NCI-H748 treated with DMSO at 0.1 percent for 48 hours (cell line): ENCODE measurements around the gene RHOT2.

Source experiments
- DNase-seq: peaks from one replicate; lab custom pipeline; 2025; lab: John Stamatoyannopoulos, UW

RHOT2 gene

GRCh38 chr16:632486-633335 is 35.2 kb upstream of the RHOT2 start:
- no peak for DNase-seq

GRCh38 chr16:633336-634050 is 34.4 kb upstream of the RHOT2 start:
- no peak for DNase-seq

DNA sequence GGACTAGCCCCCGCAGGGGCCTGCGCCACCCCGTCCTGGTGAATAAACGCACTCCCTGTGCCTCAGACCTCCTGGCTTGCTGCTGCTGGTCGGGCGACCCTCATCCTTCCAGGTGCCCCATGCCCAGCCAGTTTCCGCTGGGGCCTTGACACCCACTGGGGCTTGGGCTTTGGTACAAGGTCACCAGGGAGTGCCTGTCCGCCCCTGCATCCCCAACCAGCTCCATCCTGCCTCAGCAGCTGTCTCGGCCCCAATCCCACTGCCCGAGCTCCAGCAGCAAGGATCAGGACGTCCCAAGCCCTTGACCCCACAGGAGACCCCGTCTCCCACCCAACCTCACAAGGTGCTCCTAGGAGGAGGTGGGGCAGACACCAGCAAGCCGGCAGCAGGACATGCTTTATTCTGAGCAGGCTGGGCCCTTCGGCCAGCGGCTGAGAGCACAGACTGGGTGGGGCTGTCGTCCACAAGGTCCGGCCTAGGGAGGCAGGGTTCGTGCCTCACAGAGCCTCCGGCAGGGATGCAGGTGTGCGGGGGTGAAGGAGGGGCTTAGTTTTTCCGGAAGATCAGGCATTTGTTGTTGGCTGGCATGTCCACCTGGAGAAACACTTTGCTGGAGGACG is 33.8 kb upstream of the RHOT2 start:
- no peak for DNase-seq

- no peak for DNase-seq
These were observed 32.9 kb upstream of the RHOT2 start for GRCh38 chr16:634996-635395.

GRCh38 chr16:635573-636205 is 32.2 kb upstream of the RHOT2 start:
- no peak for DNase-seq

- DNase-seq = peak; percentile 67
These were observed 31.5 kb upstream of the RHOT2 start, which contains the start of gene METTL26 for GRCh38 chr16:636206-637080. Gene METTL26 (minus strand): TSS chr16:636305. CDS start chr16:636290, 15 bp downstream.

DNA sequence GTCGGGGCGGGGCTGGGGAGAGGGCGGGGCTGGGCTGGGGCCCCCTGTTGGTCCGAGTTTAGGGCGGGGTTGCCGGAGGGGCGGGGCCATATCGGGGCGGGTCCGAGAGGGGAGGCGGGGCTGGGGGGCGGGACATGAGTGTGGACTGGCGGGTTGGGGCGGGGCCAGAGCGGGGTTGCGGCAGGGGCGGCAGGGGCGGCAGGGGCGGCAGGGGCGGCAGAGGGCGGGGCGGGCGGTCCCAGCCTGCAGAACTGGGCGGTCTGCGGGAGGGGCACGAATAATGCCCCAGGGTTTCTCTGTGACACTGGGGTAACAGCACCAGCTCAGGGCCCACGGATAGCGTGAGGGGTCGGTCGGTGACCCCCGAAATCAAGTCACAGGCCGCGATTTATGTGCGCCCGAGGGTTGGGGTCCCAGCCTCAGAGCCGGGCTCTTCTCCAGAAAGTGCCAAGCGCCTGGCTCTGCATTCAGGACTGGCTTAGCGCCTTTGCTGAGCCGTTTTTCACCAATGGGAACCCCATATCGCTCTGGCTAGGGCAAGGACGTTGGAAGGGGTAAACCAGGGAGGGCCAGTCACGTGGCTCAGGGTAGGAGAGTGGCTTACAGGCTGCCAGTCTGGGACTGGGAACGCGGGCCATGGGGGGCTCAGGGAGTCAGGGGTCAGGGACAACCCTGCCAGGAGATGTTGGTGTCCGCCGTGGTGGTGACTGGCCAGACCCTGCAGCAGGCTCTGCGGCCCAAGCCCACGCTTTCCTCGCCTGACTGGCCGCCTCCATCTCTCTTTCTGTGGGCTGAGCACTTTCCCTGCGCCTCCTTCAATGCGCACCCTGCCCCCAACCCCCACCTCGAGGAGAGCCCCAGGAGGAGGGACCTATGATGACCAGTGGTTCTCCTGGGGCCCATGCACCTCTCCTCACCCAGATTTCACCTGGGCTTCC is 30.6 kb upstream of the RHOT2 start:
- no peak for DNase-seq

DNA sequence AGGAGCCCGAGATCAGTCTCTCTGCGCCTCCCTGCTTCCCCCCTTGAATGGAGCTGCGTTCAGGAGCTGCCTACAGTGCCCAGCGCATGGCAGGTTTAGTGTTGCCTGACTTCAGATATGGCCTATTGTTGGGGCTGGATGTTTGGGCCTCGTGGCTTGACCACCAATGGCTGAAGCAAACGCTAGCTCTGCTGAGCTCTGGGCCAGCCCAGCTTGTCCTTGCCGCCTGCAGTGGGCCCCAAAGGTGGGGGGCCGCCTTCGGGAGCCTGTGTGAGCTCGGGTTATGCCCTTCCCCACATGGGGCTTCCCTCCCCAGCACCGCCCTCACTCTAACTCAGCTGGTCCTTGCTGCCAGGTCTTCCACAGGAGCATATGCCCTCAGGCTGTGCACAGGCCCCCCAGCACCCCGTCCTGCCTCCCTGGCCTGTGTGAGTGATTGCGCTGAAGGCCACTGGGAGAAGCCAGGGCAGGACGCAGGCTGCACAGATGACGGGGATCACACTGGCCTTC is 29.8 kb upstream of the RHOT2 start:
- DNase-seq = no peak

GRCh38 chr16:638836-639235 is 29.1 kb upstream of the RHOT2 start:
- no peak for DNase-seq

DNA sequence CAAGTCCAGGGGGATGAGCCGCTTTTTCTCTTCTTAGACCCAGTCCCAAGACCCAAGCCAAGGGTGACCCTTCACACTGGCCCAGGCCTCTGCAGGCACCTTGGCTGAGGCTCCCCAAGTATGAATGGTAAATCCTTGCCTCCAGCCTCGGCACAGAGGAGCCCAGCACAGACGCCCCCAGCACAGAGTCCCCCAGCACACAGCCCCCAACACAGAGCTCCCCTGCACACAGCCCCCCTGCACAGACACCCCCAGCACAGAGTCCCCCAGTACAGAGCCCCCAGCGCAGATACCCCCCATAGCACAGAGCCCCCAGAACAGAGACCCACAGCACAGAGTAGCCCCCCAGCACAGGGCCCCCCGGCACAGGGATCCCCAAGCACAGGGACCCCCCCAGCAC is 27.3 kb upstream of the RHOT2 start:
- no peak for DNase-seq

DNA sequence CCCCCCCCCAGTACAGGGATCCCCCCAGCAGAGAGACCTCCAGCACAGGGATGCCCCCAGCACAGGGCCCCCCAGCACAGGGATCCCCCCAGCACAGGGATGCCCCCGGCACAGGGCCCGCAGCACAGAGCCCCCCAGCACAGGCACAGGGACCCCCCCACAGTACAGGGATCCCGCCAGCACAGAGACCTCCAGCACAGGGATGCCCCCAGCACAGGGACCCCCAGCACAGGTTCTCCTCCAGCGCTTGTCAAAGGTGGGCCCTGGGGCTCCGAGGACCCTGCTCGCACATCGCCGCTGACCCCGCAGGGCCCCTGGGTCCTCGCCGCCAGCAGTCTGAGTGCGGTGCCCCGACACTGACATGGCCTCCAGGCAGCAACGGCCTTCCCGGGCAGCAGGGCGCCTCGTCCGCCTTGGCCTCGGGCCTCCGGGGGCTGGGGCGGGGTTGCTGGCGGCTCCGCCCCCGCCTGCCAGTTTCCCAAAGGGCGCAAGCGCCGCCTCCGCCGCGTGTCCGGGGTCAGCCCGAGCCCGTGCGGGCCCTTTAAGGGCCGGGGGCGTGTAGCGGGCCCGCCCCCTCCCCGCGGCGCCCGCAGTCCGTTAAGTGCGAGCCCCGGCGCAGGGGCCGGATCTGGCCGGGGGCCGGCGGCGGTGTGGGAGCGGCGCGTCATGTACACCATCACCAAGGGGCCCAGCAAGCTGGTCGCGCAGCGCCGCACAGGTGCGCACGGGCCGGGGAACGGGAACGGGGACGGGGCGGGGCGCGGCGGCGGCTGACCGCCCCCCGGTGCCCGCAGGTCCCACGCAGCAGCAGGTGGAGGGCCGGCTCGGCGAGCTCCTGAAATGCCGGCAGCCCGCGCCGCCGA is 26.4 kb upstream of the RHOT2 start, which contains the start of gene MCRIP2:
Gene MCRIP2, plus strand, starts transcription at position 503 of the 863 bp plus-strand sequence. Its CDS starts 164 bp downstream, at position 667.
- DNase-seq = peak; percentile 10

GRCh38 chr16:642189-643049 is 25.5 kb upstream of the RHOT2 start:
- DNase-seq = no peak

- no peak for DNase-seq
These were observed 24.9 kb upstream of the RHOT2 start for GRCh38 chr16:643050-643368.

DNA sequence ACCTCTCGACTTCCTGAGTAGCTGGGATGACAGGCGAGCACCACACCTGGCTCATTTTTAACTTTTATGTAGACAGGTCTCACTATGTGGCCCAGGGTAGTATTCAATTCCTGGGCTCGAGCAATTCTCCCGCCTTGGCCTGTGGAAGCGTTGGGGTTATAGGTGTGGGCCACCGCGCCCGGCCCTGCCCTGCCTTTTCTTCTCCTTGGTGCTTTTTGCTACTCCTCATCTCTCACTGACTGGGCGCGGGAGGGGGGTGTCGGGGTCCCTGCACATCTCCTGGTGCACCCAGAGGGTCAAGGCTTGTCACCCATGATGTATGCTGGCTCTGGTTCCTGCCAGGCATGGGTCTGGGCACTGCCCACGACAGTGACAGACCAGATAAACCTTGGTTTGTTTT is 23.4 kb upstream of the RHOT2 start:
- DNase-seq = no peak

DNA sequence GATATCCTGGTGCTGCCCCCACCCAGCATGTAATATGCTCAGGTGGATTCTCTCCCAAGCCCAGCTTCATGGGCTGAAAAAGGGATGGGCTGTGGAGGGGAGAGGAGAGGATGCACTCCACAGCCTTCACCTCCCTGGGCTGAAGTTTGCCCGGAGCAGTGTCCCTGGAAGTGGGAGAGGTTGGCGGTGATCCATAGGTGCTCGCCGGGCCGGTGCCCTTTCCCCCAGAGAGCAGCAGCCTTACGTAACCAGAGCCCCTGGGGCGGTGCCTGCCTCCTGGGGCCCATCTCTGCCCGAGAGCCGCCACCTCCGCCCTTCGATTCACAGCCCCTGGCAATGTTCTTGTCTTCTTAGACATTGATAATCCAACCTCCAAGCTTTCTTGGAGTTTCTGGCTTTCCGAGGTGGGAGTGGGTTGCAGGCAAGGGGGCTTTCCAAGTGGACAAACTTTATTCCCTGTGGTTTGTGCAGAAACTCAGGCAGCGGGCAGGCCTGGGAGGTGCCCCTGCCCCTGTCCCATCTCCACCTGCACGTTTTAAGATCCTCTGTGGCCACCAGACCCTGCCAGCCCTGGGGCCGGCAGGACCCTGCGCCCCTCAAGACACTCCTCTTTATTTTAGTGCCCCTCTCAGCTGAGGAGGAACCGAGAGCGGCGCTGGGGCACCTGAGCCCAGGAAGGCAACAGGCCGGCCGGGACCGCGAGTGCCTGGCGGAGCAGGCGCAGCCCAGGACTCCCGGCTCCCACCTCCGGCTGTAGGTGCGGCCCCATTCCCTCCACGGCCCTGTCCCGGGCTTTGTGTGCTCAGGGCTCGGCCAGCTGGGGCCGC is 21.9 kb upstream of the RHOT2 start:
- no peak for DNase-seq

GRCh38 chr16:646679-647172 is 21.2 kb upstream of the RHOT2 start:
- DNase-seq = no peak
